Stimulated activated effector memory CD8-positive, alpha-beta T cell treated with anti-CD3 and anti-CD28 coated beads, Interleukin-12 subunit alpha, Interleukin-12 subunit beta, amount 100 ng/mL, for 72 hours (primary cell): ENCODE results near the gene CDKN2B.

Experiments used
- ATAC-seq: fragments of 150-1000 bp; cut with Tn5 transposase; 2 replicates; pipeline ENCODE4 v1.10.0; 2021
- DNase-seq, 2 donors: peaks; one replicate each; pipeline ENCODE4 v3.0.0; 2021 to 2022; ENCODE audit warnings: low spot score in 2 of 2
- H3K27ac Mint-ChIP-seq: one replicate; pipeline ENCODE4 v1.8.0; 2022; ENCODE audit warnings: mild to moderate bottlenecking, mixed read lengths
- H3K36me3 Mint-ChIP-seq: one replicate; pipeline ENCODE4 v1.8.0; 2022; ENCODE audit warnings: mild to moderate bottlenecking, mixed read lengths
- H3K4me1 Mint-ChIP-seq: one replicate; pipeline ENCODE4 v1.8.0; 2022; ENCODE audit warnings: mixed read lengths
- H3K4me3 Mint-ChIP-seq: one replicate; pipeline ENCODE4 v1.8.0; 2022; ENCODE audit warnings: mild to moderate bottlenecking, mixed read lengths
- H3K9me3 Mint-ChIP-seq: one replicate; pipeline ENCODE4 v1.8.0; 2022; ENCODE audit warnings: mixed read lengths

The CDKN2B gene

DNA sequence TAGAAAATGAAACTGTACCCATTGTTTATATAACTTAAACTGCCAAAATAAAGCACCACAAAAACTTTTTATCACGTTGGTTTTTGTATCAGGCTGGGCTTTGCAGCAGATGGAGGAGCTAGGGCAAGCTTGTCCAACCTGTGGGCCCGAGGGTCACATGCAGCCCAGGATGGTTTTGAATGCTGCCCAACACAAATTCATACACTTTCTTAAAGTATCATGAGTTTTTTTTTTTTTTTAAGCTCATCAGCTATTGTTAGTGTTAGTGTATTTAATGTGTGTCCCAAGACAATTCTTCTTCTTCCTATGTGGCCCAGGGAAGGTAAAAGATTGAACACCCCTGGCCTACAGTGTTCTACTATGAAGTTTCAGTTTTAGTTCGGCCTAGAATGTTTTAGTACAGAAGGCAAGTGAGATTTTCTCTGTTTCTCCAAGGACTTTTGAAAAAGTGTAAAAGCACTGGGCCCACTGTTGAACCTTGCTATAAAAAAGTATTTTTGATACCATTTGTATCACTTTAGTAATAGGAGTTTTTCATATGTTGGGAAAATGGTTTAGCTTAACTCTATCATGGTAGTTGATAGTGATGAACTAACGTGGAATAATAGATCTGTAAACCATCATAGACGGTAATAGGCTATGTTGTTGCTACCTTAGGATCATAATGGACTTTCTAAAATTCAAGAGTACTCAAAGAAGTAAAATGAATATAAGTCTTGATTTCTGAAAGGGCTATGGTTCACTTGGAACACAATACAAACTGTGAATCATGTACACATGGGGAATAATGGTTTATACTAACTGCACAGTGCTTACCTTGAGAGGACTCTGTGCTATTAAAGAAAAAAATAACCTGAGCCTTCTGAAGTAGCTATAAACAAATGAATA, 17.8 kb downstream of the CDKN2B start:
- Mint-ChIP-seq H3K9me3 (no peaks in the 10 kb centered on the region), H3K4me1 (peaks cover 19% of the 10 kb centered on the region), H3K36me3 (peaks cover 18% of the 10 kb centered on the region), H3K4me3 (no peak overlapping the region), H3K27ac (no peak overlapping the region)
- no peak for DNase-seq
- ATAC-seq = no peak

DNA sequence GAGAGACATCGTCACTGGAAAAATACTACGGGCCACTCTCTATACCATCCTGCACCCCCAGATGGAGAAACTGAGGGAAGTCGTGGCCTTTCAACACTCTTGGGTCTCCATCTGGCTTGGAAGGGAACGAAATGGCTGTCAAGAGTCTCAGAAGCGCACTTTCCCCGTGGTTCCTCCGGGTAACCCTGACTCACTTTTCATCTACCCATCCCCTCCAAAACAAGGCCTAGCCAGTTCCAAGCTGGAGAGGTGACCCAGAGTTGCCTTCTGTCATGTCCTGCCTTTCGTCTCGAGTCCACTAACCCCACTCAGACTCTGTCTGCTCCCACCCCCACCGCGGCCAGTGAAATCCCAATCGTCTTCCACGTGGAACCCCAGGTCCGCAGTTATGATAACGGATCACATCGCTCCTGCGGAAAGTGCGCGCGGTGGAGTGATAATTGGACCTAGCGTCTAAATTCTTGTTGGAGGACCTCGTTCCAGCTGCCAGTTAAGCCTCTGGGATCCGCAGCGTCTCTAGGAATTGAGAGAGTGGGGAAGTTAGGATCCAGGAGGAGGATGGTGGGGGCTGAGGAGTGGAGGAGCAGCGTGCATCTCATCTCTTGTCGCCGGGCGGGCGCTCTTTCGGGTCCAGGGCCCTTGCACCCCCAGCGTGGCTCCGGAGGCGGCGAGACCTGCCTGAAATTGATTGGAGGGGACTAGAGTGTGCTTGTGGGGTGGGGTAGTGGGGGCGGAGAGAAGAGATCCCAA, 19.5 kb downstream of the CDKN2B start:
- no peak overlapping the region for H3K4me3 Mint-ChIP-seq
- ATAC-seq (no peak), DNase-seq (no peak)
- no peaks in the 10 kb centered on the region for H3K9me3 Mint-ChIP-seq
- H3K27ac Mint-ChIP-seq = no peak overlapping the region
- H3K36me3 Mint-ChIP-seq = peaks cover 1% of the 10 kb centered on the region
- peaks cover 14% of the 10 kb centered on the region for H3K4me1 Mint-ChIP-seq

DNA sequence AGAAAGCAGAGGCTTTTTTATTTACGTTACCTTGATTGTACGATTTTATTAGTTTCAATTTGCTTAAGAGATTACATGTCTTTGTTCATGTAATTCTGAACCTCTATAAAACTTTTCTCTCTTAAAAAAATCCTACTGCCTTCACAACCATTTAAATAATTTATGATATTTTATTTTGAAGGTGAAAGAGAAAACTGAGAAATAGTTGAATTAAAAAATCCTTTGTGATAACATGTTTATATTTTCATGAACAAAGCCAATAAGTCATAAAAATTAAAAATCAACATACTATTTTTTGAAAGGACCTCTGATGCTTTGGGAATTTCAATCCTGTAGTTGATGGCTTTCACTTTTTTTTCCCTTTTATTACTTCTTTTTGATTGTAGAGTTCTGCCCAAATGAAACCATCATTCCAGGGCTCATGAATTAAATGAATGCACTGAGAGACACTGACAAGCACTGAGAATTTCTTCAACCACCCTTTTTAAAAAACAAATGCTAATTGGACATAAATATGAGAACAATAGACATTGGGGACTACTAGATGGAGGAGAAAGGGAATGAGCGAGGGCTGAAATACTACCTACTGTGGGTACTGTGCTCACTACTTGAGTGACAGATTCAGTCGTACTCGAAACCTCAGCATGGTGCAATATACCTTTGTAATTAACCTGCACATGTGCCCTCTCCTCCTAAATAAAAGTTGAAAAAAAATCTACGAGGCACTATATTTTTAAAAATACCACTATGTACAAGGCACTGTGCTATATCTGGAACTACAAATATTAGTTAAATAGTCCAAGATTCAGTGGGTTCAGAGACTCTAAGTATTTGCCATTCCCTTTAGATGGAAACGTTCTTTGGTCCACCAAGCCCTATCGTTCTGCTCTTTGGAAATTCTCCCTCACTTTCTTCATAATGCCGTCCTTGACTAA, 20.8 kb downstream of the CDKN2B start:
- peaks cover 10% of the 10 kb centered on the region for H3K4me1 Mint-ChIP-seq

DNA sequence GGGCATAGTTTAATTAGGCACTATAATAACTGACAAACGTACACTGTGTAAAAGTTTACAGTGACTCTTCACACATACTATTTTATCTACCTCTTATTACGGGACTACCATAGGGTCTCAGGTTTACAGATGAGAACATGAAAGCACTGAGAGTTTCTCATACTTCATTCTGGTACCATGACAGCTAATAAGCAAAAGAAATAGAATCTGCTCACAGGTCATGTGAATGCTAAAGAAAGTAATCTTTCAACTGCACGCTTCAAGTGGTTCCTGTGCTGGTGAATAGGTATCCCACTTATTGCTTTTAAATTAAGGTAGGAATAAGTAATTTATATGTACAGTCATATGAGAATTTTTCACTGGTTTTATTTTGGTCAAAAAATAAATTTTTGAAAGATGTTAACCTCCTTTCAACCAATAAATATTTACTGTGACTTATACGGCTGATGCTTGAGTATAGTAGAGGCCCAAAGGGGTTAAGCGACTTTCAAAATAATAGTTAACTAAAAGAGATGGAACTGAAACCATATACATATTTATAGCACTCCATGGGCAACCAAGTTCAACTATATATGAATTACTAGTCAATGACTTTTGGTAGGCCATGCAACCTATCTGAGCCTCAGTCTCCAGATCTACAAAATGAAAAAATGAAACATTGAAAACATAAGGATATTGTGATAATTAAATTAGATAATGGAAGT, 23.0 kb downstream of the CDKN2B start:
- no peak for DNase-seq
- H3K27ac Mint-ChIP-seq = no peak overlapping the region
- no peaks in the 10 kb centered on the region for H3K36me3 Mint-ChIP-seq
- H3K9me3 Mint-ChIP-seq = no peaks in the 10 kb centered on the region
- no peak overlapping the region for H3K4me3 Mint-ChIP-seq
- no peak for ATAC-seq
- peaks cover 9% of the 10 kb centered on the region for H3K4me1 Mint-ChIP-seq

More for the DNA sequence above, 20.8 kb downstream of the CDKN2B start:
- ATAC-seq (no peak), DNase-seq (no peak)
- Mint-ChIP-seq H3K4me3 (no peak overlapping the region), H3K9me3 (no peaks in the 10 kb centered on the region), H3K27ac (no peak overlapping the region), H3K36me3 (no peaks in the 10 kb centered on the region)

DNA sequence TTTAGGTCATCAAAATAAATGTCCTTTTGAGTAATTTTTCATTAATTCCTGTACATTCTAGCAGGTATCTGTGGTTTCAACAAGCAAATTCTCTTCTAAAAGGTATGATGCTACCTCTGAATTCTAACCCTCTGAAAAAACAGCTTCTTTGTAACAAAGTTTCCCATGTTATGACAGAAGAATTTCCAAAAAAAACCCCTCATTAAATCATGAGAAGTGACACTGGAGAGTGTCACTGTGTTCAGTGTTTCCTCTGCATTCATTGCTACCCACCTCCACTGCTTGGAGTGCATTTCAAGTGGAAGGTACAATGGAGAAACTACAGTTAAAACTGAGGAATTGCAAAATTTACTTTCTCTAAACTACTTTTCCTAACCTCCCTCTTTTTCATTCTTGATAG, 25.0 kb downstream of the CDKN2B start:
- Mint-ChIP-seq H3K4me1 (peaks cover 12% of the 10 kb centered on the region), H3K4me3 (no peak overlapping the region), H3K9me3 (no peaks in the 10 kb centered on the region), H3K27ac (no peak overlapping the region), H3K36me3 (no peaks in the 10 kb centered on the region)
- DNase-seq = no peak
- no peak for ATAC-seq

DNA sequence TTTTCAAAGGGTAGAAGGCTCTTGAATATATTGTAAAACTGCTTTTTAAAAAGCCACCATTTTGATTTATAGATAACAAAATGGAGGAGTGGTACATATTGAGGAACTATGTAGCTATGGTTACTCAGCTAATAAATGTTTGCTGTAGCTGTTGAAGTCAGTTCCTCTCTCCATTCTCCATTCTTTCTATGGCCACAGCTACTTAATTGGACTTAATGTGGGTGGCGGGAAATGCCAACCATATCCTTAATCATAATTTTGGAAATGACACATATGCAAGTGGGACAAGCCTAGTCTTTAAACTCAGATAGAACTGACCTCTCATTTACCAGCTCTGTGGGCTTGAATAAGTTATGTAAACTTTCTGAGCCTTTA, 25.6 kb downstream of the CDKN2B start:
- no peak overlapping the region for H3K4me3 Mint-ChIP-seq
- peaks cover 17% of the 10 kb centered on the region for H3K4me1 Mint-ChIP-seq
- DNase-seq (no peak), ATAC-seq (no peak)
- no peaks in the 10 kb centered on the region for H3K36me3 Mint-ChIP-seq
- H3K27ac Mint-ChIP-seq = no peak overlapping the region
- no peaks in the 10 kb centered on the region for H3K9me3 Mint-ChIP-seq

DNA sequence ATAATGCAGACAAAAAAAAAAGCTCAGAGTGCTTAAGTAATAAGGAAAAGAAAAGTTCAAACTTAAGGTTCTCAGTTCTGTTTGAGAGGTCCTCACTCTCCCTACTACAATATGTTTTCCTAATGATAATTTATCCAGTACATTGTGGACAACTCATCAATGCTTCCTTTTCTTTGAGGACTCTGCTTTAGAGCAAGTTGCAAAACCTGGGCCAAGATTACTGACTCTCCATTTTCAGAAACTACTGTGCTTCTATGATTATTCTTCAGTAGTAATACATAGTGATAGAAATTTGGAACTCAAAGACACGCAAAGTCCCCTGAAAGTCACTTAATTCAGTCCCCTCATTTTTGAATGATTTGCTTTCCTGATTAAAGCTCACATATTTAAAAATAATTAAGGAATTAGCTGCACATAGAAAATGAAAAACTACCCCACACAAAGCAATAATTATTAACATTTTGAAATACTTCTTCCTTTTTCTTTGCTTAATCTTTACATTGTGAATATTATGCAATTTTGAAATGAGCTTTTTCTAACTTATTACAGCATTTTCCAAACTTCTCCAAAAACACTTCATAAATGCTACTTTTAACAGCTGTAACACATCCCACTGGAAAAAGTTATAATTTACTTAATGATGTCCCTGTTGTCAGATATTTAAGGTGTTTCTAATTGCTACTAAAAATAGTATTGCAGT, 26.1 kb downstream of the CDKN2B start:
- H3K4me3 Mint-ChIP-seq = no peak overlapping the region
- H3K4me1 Mint-ChIP-seq = peaks cover 17% of the 10 kb centered on the region
- DNase-seq (no peak), ATAC-seq (no peak)
- no peaks in the 10 kb centered on the region for H3K9me3 Mint-ChIP-seq
- no peaks in the 10 kb centered on the region for H3K36me3 Mint-ChIP-seq
- H3K27ac Mint-ChIP-seq = no peak overlapping the region

DNA sequence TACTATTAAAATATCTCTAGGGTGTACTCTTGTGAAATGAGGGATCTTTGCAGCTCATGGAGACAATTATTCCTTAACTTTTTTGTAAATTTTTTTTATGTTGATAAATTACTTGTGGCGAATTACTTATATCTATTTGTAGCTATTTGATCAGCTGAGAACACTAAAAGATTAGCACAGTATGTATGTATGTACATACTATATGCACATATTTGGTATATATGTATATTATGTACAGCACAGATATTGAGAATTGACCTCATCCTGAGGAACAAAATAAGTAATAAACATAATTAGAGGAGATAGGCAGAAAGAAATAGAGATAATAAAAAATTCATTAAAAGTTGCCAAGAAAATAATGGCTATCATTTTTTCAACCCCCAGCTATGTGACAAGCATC, 26.7 kb downstream of the CDKN2B start:
- H3K4me3 Mint-ChIP-seq = no peak overlapping the region

DNA sequence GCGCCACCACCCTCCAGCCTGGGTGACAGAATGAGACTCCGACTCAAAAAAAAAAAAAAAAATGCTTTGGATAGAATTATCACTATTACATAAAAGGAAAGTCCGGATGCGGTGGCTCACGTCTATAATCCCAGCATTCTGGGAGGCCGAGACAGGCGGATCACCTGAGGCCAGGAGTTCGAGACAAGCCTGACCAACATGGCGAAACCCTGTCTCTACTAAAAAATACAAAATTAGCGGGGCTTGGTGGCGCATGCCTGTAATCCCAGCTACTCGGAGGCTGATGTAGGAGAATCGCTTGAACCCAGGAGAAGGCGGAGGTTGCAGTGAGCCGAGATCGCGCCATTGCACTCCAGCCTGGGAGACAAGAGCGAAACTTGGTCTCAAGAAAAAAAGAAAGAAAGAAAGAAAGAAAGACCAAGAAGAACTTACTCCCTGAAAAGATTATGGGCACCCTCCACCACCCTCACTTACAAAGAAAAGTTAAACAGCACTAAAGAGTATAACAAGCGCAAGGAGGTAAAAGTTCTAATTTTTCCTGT, 32.7 kb downstream of the CDKN2B start:
- Mint-ChIP-seq H3K4me3 (no peak overlapping the region), H3K36me3 (no peaks in the 10 kb centered on the region), H3K9me3 (no peaks in the 10 kb centered on the region), H3K4me1 (peaks cover 27% of the 10 kb centered on the region), H3K27ac (no peak overlapping the region)
- DNase-seq (no peak), ATAC-seq (no peak)

More for the DNA sequence above, 26.7 kb downstream of the CDKN2B start:
- DNase-seq (no peak), ATAC-seq (no peak)
- no peaks in the 10 kb centered on the region for H3K9me3 Mint-ChIP-seq
- H3K4me1 Mint-ChIP-seq = peaks cover 15% of the 10 kb centered on the region
- H3K36me3 Mint-ChIP-seq = no peaks in the 10 kb centered on the region
- no peak overlapping the region for H3K27ac Mint-ChIP-seq

DNA sequence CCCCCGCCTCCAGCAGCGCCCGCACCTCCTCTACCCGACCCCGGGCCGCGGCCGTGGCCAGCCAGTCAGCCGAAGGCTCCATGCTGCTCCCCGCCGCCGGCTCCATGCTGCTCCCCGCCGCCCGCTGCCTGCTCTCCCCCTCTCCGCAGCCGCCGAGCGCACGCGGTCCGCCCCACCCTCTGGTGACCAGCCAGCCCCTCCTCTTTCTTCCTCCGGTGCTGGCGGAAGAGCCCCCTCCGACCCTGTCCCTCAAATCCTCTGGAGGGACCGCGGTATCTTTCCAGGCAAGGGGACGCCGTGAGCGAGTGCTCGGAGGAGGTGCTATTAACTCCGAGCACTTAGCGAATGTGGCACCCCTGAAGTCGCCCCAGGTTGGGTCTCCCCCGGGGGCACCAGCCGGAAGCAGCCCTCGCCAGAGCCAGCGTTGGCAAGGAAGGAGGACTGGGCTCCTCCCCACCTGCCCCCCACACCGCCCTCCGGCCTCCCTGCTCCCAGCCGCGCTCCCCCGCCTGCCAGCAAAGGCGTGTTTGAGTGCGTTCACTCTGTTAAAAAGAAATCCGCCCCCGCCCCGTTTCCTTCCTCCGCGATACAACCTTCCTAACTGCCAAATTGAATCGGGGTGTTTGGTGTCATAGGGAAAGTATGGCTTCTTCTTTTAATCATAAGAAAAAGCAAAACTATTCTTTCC, 34.2 kb downstream of the CDKN2B start:
- H3K4me1 Mint-ChIP-seq = peaks cover 31% of the 10 kb centered on the region
- peak overlapping the region; percentile 6 for H3K27ac Mint-ChIP-seq
- DNase-seq (peak in 1 of 2 donors; percentile 62), ATAC-seq (peak; percentile 79)
- peak overlapping the region; percentile 84 for H3K4me3 Mint-ChIP-seq
- H3K9me3 Mint-ChIP-seq = no peaks in the 10 kb centered on the region
- H3K36me3 Mint-ChIP-seq = no peaks in the 10 kb centered on the region

DNA sequence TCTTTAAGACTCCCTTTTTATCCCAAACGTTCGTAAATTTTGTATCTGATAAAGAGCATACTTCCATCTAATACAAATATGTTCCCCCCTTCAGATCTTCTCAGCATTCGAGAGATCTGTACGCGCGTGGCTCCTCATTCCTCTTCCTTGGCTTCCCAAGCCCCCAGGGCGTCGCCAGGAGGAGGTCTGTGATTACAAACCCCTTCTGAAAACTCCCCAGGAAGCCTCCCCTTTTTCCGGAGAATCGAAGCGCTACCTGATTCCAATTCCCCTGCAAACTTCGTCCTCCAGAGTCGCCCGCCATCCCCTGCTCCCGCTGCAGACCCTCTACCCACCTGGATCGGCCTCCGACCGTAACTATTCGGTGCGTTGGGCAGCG, 34.8 kb downstream of the CDKN2B start:
- peak overlapping the region; percentile 6 for H3K27ac Mint-ChIP-seq
- no peaks in the 10 kb centered on the region for H3K36me3 Mint-ChIP-seq
- peak overlapping the region; percentile 84 for H3K4me3 Mint-ChIP-seq
- no peak for ATAC-seq
- no peaks in the 10 kb centered on the region for H3K9me3 Mint-ChIP-seq
- H3K4me1 Mint-ChIP-seq = peaks cover 32% of the 10 kb centered on the region
- DNase-seq = no peak

DNA sequence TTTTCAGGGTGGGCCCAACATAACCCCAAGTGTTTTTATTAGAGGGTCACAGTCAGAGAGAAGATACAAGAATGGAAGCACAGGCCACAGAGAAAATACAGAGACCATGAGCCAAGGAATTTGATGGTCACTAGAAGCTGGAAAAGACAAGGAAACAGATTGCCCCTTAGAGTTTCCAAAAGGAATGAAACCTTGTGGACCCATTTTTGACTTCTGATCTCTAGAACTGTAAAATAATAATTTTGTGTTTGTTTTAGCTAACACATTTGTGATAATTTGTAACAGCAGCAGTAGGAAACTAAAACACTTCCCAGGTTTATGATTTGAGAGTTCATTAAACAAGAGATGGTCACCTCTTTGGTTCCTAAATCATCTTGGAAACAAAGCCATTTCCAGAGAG, 36.7 kb downstream of the CDKN2B start:
- Mint-ChIP-seq H3K36me3 (peaks cover 12% of the 10 kb centered on the region), H3K4me3 (no peak overlapping the region), H3K4me1 (peaks cover 40% of the 10 kb centered on the region), H3K27ac (no peak overlapping the region), H3K9me3 (peaks cover 5% of the 10 kb centered on the region)
- no peak for ATAC-seq
- DNase-seq = no peak

DNA sequence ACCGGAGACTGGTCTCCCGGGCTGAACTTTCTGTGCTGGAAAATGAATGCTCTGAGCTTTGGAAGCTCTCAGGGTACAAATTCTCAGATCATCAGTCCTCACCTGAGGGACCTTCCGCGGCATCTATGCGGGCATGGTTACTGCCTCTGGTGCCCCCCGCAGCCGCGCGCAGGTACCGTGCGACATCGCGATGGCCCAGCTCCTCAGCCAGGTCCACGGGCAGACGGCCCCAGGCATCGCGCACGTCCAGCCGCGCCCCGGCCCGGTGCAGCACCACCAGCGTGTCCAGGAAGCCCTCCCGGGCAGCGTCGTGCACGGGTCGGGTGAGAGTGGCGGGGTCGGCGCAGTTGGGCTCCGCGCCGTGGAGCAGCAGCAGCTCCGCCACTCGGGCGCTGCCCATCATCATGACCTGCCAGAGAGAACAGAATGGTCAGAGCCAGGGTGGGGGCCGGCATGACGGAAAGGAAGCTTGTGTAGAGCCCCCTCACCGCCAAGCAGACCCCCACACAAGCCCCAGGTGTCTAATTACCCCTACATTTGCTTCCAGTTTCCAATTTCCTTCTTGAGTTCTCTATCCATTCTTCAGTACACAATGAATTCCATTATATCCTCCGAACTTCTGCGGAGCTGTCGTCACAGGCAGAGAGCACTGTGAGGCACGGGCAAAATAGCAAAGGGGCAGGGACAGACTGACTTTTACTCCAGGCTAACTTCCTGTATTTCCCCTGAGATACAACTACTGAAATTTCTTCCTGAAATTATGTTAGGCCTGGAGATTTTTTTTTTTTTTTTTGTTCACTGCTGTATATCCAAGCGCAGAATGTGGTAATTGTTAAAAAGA, 38.1 kb downstream of the CDKN2B start:
- peaks cover 42% of the 10 kb centered on the region for H3K4me1 Mint-ChIP-seq
- H3K27ac Mint-ChIP-seq = no peak overlapping the region
- peaks cover 5% of the 10 kb centered on the region for H3K9me3 Mint-ChIP-seq
- H3K4me3 Mint-ChIP-seq = no peak overlapping the region
- no peak for DNase-seq
- peaks cover 12% of the 10 kb centered on the region for H3K36me3 Mint-ChIP-seq
- no peak for ATAC-seq
